ENCODE results near the gene GSTM1.
"Not testable (repeated sequence)": the region's sequence is repeated elsewhere in the genome, so short reads cannot be mapped to it uniquely, and the experiment has no call there.

GSTM1 gene

DNA sequence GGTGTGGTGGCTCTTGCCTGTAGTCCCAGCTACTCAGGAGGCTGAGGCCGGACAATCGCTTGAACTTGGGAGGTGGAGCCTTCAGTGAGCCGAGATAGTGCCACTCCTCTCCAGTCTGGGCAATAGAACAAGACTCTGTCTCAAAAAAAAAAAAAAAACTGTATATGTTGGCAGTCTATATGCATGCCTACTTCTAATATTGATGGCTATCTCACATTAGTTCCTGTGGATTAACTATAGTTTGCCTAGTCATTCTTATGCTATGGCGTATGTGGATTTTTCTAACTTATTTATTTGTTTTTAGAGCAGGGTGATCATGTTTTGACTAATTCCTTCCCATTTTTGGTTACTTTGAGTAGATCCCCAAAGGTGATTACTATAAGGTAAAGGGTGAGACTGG, 9.4 kb downstream of the GSTM1 start:
- DNase-seq (ENCODE audit: low read depth, low spot score) = no peak

DNA sequence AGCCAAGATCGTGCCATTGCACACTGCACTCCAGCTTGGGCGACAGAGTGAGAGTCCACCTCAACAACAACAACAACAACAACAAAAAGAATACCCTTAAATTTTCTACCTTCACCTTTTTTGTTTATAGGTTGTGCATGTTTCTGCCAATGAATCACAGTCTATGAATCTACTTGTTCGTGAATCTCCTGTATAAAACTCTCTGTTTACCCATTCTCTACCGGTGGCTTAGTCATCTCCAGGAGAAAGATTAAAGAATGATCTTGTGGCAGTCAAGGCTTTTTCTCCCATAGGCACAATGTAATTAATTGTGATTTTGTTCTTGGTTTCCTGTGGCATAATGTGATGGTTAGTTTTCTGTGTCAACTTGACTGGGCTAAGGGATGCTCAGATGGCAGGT, 10.2 kb downstream of the GSTM1 start:
- not testable (repeated sequence) for DNase-seq (ENCODE audit: low read depth, low spot score)

DNA sequence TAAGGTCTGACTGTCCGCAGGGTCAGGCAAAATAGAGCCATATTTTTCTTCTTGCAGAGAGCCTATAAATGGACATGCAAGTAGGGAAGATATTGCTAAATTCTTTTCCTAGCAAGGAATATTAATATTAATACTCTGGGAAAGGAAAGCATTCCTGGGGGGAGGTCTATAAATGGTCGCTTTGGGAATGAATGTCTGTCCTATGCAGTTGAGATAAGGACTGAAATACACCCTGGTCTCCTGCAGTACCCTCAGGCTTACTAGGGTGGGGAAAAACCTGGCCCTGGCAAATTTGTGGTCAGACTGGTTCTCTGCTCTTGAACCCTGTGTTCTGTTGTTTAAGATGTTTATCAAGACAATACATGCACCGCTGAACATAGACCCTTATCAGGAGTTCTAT, 15.3 kb downstream of the GSTM1 start:
- DNase-seq (ENCODE audit: low read depth, low spot score) = not testable (repeated sequence)

DNA sequence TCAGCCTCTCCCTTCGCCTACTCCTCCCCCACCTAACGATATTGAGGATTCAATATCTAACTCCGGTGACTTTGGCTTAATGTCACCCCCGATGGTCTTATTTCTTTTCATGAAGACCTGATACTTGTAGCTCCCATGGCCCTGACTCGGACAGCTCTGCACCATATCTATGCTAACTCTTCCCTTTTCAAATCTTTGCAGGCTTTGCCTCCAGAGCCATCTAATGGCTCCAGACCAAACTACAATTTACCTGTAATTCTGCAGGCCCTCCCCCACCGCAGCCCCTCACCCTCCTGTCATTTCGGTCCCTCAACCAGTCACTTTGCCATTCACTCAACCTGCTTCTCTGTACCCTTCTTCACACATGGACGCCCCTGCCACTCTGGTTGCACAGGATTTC, 16.6 kb downstream of the GSTM1 start:
- no peak for DNase-seq (ENCODE audit: low read depth, low spot score)

DNA sequence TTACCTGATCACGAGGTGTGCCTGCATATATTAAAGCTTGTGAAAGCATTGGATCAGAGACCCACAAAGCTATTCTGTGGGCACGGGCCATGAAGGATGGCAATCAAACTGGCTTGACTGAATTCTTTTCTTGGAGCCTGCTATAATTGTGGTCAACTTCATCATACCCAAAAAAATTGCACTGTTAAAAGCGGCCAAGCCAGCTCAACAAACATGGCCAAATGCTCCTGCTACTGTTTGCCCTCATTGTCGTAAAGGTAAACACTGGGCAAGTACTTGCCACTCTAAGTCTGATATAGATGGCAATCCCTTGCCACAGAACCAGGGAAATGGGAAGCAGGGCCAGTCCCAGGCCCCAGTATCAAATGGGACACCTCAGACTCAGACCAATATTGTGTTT, 17.8 kb downstream of the GSTM1 start:
- DNase-seq (ENCODE audit: low read depth, low spot score) = no peak

DNA sequence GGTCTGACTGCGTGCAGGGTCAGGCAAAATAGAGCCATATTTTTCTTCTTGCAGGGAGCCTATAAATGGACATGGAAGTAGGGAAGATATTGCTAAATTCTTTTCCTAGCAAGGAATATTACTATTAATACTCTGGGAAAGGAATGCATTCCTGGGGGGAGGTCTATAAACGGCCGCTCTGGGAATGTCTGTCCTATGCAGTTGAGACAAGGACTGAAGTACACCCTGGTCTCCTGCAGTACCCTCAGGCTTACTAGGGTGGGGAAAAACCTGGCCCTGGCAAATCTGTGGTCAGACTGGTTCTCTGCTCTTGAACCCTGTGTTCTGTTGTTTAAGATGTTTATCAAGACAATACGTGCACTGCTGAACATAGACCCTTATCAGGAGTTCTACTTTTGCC, 21.3 kb downstream of the GSTM1 start:
- DNase-seq (ENCODE audit: low read depth, low spot score) = not testable (repeated sequence)

DNA sequence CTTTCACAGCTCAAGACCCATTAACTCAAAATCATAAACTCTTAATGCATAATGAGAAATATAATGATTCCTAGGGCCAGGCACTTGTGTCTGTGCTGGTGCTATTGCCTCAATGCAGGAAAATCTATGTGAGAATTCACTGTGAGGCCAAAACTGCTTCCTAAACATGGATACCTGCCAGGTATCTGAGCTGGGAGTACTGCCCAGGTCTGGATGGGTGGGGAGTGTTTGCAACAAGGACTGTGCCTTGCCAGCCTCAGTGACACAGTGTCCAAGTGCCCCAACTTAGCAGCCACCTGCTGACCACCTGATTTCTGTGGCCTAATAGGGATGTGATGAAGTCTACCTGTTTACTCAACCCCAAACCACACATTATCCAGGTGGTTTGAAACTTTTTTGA, 22.2 kb downstream of the GSTM1 start:
- not testable (repeated sequence) for DNase-seq (ENCODE audit: low read depth, low spot score)

DNA sequence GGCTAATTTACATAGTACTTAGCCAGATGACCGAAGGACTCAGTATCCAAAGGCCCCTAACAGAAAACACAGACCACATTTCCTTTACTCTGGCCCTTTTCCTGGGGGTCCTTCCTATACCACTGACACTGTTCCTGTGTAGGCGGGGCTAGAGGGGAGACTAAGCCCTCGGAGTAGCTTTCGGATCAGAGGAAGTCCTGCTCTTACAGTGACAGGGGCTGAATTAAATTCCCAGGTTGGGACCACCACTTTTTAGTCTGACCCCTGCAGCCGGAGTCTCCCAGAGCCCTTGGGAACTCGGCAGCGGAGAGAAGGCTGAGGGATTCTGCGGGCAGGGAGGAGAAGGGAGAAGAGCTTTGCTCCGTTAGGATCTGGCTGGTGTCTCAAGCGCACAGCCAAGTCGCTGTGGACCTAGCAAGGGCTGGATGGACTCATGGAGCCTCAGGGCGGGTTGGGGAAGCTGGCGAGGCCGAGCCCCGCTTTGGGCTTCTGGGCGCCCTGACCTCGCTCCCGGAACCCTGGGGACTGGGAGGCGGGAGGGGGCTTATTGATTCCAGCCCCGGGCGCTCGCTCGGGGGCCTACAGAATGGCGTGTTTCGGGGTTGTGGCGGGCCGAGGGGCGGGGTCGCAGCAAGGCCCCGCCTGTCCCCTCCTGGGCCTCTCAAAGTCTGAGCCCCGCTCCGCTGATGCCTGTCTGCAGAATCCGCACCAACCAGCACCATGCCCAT, 24.1 kb downstream of the GSTM1 start, which contains the start of gene GSTM5:
TSS of gene GSTM5 (plus strand) at position 659 of the 728 bp plus-strand sequence. CDS start at position 721, 62 bp downstream.
- not testable (repeated sequence) for DNase-seq (ENCODE audit: low read depth, low spot score)

DNA sequence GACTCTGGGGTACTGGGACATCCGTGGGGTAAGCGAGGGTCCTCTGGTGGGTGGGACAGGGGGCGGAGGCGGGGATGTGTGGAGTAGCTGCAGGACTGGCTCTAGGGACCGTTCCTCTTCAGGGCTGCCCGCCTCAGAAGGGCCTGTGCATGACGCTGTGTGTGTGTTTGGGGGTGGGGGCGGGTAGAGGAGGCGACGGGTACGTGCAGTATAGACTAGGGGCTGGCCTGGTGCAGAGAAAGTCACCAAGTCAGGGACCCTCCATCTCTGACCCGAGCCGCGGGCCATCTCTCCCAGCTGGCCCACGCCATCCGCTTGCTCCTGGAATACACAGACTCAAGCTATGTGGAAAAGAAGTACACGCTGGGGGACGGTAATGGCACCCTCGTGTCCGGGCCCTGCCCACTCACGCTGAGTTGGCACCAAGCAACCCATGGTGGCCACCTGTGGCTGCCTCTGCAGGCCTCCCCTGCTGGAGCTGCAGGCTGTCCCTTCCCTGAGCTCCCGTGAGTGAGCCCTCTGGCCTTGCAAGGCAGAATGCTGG, 24.8 kb downstream of the GSTM1 start:
- DNase-seq (ENCODE audit: low read depth, low spot score) = no peak

DNA sequence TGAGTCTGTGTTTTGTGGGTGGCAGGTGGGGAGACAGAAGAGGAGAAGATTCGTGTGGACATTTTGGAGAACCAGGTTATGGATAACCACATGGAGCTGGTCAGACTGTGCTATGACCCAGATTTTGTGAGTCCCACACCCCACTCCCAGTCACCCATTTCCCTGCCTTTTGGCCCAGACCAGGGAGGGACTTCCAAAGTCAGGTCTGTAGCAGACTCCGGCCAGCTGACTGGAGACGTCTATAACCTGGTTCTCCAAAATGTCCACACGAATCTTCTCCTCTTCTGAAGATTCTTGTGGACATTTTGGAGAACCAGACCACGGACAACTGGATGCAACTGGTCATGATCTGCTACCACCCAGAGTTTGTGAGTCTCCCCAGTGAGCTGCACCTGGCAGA, 26.0 kb downstream of the GSTM1 start:
- no peak for DNase-seq (ENCODE audit: low read depth, low spot score)

DNA sequence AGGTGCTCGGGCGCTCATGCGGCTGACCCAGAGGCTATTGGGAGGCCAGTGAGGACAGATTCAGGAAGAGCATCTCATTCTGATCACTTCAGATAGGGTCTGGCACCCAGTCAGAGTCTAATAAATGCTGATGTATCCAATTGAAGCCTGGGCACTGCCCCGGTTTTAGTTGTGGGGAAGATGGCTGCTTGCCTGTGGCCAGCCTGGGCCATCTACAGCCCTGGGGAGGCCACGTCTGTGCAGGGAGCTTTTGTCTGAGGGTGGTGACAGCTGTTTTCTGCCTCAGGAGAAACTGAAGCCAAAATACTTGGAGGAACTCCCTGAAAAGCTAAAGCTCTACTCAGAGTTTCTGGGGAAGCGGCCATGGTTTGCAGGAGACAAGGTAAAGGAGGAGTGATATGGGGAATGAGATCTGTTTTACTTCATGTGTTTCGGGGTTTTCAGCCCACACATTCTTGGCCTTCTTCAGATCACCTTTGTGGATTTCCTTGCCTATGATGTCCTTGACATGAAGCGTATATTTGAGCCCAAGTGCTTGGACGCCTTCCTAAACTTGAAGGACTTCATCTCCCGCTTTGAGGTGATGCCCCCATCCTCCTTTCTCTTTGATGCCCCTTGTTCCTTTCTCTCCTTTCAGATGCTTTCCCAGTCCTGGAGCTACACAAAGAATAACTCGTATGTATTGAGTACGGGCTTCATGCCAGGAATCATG, 27.2 kb downstream of the GSTM1 start:
- no peak for DNase-seq (ENCODE audit: low read depth, low spot score)

DNA sequence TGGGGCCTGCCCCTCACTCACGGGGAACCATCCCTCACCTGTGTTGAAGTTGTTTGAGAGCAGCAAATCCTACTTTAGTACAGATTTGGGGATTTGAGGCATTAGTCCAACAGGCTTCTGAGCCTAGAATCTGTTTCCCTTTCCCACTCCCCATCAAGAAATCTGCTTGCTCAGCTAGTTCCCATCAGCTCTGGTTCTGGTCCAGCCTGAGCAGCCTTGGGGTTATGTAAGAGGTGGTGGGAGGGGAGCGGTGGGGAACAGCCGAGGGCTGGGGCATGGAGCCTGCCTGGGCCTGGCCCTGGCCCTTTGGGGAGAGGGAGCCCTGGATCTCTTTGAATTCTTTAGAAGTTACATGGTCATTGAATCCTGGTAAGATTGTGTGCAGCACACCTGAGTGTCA, 28.5 kb downstream of the GSTM1 start:
- no peak for DNase-seq (ENCODE audit: low read depth, low spot score)

DNA sequence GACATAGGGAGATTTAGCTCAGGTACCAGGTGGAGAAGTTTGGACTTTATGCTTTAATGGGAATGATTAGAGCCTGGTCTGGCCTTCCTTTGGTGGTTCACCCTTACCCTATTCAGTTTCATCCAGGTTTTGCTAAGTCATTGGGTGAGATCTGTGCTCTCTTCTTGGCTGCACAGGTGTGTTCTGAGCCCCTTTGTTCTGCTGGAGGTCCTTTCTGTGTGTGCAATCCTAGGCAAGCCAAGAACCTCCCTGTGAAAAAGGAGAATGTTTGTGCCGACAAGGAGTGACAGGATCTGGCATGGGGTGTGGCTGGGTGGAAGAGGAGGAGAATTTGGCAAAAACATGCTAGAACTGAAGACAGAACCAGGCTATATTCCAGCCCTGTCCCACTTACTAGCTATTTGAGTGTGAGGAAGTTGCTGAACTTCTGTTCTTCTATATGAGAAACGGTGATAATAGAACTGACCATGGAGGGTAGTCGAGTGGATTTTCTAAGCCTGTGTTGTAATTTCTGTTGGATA, 29.0 kb downstream of the GSTM1 start:
- DNase-seq (ENCODE audit: low read depth, low spot score) = no peak

DNA sequence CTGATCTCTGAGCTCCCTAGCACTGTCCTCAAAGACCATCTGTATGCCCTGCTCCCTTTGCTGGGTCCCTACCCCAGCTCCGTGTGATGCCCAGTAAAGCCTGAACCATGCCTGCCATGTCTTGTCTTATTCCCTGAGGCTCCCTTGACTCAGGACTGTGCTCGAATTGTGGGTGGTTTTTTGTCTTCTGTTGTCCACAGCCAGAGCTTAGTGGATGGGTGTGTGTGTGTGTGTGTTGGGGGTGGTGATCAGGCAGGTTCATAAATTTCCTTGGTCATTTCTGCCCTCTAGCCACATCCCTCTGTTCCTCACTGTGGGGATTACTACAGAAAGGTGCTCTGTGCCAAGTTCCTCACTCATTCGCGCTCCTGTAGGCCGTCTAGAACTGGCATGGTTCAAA, 30.1 kb downstream of the GSTM1 start:
- DNase-seq (ENCODE audit: low read depth, low spot score) = no peak

DNA sequence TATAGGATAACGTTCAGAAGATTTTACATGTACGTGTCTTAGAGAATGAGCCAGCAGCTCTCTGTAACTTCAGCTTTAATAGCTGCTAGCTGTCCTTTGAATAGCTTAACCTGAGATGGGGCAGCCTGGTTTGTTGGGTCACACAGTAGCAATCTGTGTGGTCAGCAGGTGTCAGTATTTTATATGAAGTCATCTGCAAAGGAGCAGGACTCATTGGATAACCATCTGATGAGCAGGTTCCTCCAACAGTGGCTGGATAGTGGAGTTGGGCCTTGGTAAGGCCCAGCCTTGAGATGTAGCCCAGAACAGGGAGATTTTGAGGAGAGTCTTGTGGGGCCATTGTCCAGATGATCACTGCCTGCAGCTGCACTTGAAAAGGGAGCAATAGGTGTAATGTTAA, 30.9 kb downstream of the GSTM1 start:
- no peak for DNase-seq (ENCODE audit: low read depth, low spot score)

DNA sequence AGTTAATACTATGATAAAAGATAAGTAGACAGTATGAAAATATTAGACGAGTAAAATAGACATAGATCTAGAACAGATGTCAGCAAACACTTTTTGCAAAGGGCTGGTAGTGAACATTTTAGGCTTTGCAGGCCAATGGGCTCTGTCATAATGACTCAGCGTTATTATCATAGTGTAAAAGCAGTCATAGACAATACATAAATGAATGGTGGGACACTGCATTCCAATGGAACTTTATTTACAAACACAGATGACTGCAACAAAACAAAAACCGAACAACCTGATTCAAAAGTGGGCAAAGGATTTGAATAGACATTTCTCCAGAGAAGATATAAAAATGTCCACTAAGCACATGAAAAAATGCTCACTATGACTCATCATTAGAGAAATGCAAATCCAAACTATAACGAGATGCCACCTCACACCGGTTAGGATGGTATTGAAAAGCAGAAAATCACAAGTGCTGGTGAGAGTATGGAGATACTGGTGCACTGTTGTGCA, 31.8 kb downstream of the GSTM1 start:
- no peak for DNase-seq (ENCODE audit: low read depth, low spot score)

DNA sequence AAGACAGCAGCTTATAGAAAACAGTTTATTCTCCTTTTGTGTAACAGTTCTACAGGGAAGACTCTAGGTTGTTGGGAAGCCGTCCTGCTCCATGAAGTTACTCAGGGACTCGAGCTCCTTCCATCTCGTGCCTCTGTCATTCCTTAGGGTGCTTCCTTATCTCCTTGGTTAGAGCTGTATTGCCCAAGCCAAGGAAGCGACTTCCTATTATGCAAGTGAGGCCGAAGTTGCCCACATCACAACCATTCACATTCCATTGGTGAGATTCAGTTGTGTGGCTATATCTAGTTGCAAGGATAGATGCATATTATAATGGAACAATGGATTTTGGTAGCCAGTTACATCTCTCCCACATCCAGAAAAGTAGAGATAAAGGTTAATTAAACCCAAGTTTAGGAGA, 33.4 kb downstream of the GSTM1 start:
- no peak for DNase-seq (ENCODE audit: low read depth, low spot score)

DNA sequence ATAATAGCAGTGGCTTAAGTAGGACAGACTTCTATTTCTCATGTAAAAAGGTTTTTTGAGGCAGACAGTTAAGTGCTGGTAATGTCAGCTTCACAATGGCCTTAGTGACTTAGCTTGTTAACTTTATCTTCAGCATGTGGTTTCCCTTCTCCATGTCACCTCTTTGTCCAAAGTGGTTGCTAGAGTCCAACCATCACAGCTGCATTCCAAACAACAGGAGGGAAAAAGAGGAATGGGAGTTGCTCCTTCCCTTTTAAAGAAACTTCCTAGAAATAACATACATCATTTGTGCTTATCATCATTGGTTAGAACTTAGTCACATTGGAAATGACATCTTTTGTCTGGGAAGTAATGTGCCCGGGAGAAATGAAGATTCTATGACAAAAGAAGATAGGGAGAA, 34.4 kb downstream of the GSTM1 start:
- DNase-seq (ENCODE audit: low read depth, low spot score) = no peak

DNA sequence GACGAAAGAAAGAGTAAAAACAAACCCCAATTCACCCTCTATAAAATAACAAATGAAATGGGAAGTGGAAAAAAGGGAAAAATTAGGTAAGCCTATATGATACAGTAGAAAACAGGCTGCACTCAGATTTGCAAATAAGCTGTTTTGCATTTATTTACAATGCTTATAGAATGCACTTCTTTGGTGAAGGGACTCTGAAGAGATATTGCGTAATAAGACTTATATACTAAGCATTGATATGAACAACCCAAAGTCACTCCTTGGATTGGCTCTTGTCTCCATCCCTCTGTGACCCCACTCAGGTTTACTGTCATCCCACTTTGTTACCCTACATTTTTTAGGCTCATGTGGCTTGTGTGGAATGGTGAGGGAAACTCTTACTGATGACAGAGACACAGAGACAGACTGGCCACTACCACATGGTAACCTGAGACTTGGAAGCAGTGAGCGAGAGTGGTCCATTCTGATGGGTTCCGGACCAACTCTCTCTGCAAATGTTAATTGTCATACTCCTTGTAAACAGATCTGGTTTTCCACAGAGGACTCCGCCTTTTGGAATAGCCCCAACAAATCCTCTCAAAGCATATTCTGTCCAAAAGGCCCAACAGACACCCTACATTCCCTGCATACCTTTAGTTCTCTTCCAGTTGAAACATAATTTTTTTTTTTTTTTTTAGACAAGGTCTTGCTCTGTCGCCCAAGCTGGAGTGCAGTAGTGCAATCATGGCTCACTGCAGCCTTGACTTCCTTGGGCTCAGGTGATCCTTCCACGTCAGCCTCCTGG, 35.5 kb downstream of the GSTM1 start:
- DNase-seq (ENCODE audit: low read depth, low spot score) = no peak

DNA sequence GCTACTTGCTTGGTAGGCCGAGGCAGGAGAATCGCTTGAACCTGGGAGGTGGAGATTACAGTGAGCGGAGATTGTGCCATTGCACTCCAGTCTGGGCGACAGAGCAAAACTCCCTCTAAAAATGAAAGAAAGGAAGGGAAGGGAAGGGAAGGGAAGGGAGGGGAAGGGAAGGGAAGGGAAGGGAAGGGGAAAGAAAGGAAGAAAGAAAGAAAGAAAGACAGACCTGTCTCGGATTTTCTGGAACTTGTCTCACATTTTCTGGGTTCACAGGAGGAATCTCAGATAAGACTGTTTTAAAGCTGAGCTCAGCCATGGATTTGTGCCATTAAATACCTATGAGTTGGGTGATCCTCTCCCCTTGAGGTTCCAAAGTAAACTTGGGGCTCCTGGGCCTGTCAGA, 37.3 kb downstream of the GSTM1 start:
- DNase-seq (ENCODE audit: low read depth, low spot score) = no peak

DNA sequence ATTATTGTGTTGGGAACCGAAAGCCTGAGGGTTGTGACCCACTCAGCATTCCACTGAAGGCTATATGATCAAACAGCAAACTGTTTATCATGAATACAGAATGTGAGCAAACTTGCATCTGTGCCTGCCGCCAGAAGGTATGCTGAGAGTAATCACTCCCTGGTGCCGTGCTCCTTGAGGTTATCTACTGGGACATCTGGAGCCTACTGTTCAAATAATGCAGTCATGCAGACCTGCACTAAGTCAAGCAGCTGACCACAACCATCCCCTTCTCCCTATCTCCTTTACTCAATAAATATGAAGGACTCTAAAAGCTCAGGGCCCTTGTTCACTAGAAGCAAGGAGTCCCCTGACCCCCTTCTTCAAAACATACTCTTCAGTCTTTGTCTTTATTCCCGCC, 37.9 kb downstream of the GSTM1 start:
- no peak for DNase-seq (ENCODE audit: low read depth, low spot score)

DNA sequence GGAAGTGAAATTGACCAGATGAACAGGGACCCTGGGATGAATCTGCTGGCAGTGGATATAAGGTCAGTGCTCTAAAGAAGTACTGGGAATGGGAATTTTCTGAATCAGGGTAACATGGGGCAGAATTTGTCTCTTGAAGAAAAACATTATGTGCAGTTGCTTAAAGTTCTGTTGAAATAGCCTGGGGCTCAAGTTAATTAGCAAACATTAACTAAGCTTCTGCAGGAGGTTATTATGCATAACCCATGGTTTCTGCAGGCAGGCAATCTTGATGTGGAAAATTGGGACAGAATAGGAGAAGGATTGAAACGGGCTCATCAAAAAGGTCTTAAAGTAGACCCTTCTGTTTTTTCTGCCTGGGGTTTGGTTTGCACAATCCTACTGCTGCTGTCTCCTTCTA, 38.4 kb downstream of the GSTM1 start:
- no peak for DNase-seq (ENCODE audit: low read depth, low spot score)

Measured in activated naive CD8-positive, alpha-beta T cell treated with anti-CD3 and anti-CD28 coated beads, Interleukin-2, amount 50 U/mL, for 16 hours (primary cell).